HTR-8/SVneo (cell line): ENCODE results near the gene NKPD1.

ENCODE experiments used
- DNase-seq: peaks from one replicate; pipeline ENCODE4 v3.0.0; 2011; ENCODE audit warnings: low spot score, mixed read lengths; ENCODE audit not compliant: insufficient read length
- FAIRE-seq: peaks from 2 replicates; lab custom pipeline; 2011; peaks lifted over from hg19 to GRCh38; lab: Jason Lieb, UNC

Gene NKPD1

DNA sequence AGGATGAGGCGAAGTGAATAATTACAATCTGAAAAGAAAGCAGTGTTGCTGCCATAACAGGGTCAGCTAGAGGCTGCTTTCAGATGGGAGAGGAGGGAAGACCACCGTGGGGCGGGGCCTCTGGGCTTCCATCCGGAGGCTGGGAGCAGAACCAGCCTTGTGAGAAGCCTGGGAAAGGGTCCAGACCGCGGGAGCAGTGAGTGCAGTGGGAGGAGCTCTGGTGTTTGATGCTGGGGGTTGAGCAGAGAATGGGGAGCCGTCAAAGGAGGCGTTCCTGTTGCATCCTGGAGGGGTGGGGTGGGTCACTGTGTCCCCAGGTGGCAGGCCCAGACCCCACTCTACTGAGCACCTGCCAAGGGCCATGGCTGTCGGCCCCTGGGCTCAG is 18.1 kb downstream of the NKPD1 start:
- no peak for FAIRE-seq
- no peak for DNase-seq

- DNase-seq, result no peak
- no peak for FAIRE-seq
Measured at GRCh38 chr19:45142016-45142725, 18.6 kb downstream of the NKPD1 start.

DNA sequence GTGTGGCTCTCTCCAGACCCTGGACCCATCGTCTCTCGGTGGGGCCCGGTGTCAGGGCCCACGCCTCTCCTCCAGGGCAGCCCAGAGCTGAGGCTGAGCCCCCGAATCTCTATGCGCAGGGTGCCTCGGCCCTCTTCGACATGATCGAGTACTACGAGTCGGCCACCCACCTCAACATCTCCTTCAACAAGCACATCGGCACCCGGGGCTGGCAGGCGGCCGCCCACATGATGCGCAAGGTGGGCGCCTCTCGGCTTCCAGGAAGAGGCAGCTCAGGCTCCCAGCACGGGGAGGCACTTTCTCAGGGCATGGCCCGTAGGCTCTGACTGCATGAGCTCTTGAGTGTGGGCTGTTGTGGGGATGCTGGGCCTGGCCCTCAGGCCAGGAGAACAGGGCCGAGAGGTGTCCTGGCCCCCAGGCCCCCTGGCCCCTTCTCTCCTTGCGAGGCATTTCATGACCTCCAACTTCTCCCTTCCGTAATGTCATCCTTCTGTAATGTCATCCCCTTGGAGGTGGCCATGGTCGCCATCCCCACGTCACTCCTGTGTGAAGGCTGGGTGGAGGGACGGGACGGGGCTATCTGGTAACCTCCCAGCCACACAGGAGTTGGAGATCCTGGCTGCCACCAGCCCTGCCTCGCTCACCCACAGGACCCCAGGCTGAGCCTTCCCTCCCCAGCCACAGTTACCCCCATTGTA is 19.4 kb downstream of the NKPD1 start:
- no peak for DNase-seq
- no peak for FAIRE-seq

DNA sequence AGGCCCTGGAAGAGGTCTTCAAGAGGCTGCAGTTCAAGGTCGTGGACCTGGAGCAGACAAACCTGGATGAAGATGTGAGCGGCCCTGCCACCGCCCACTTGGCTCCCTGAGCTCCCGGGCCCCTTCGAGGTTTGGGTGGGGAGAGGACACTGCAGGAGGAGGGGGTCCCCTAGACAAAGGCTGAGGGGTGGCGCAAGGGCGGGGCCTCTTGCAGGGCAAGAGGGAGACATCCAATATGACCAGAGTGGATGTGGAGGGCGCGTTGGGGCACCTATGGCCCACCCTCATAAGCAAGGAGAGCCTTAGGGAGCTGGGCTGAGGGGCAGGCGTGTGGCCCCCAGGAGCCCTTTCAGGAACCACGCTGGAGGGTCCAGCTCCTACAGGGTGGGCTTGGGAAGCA is 20.2 kb downstream of the NKPD1 start:
- FAIRE-seq (no peak), DNase-seq (no peak)

- no peak for FAIRE-seq
Measured at GRCh38 chr19:45140144-45140503, 20.7 kb downstream of the NKPD1 start.

DNA sequence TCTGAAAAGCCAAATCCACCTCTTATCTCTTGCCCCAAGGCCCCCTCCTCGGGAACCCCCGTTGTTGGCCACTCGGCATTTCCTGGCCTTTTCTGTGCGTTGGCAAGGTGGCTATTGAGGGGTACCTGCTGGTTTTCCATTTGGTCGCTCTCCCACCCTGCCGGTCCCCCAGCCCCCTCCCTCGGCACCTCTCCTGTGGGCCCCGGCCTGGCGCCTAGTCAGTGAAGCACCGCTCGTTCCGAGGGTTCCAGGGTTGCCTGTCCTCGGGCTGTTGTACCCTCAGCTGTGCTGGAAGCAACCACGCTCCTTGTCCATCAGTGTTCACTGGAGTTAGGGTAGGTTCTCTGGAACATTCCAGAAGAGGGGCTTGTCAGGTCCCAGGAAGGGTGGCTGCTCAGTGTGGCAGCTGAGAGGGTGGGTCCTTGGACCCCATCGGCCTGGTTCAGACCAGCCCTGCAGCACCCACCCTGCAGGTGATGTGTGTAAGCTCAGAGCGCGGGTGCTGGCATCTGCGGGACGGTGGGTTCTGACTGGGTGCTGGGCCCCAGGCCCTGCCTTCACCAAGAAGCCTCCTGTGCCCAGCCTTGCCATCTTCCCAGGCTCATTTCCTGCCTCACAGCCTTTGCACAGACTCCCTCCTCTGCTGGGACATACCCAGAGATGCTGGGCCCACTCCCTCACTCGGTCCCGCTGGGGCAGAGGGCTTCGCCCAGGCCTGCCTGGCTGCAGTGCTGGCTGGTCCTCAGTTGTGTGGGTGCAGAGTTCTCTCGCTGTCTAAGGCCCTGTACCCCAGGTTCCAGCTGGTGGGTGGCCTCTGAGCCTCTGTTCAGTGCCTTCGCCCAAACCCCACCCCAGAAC is 21.3 kb downstream of the NKPD1 start:
- FAIRE-seq (no peak), DNase-seq (no peak)

More at GRCh38 chr19:45140144-45140503, 20.7 kb downstream of the NKPD1 start:
- no peak for DNase-seq

GRCh38 chr19:45138303-45138751 is 22.5 kb downstream of the NKPD1 start:
- FAIRE-seq, result no peak
- no peak for DNase-seq

DNA sequence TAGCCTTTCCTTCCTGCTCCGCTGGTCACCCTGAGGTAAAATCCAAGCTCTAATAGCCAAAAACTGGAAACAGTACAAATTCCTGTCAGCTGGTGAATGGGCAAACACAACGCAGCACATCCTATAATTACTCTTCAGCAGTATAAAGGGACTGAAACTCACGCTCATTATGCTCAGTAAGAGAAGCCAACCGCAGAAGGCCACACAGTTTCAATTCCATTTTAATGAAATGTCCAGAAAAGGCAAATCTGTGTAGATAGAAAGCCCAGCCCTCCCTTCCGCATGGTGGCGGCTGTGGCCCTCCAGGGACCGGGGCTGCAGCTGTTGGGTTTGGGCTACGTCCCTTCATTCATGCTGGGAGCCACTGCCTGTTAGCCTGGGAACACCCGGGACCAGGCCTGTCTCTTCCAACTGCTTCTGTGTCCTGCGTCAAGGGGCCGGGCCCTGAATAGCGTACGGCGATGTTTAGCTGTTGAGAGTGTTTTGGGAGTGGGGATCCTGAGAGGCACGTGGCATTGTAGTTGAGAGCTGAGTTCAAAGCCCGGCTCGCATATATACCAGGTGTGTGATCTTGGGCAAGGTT is 23.5 kb downstream of the NKPD1 start:
- DNase-seq (no peak), FAIRE-seq (no peak)

DNA sequence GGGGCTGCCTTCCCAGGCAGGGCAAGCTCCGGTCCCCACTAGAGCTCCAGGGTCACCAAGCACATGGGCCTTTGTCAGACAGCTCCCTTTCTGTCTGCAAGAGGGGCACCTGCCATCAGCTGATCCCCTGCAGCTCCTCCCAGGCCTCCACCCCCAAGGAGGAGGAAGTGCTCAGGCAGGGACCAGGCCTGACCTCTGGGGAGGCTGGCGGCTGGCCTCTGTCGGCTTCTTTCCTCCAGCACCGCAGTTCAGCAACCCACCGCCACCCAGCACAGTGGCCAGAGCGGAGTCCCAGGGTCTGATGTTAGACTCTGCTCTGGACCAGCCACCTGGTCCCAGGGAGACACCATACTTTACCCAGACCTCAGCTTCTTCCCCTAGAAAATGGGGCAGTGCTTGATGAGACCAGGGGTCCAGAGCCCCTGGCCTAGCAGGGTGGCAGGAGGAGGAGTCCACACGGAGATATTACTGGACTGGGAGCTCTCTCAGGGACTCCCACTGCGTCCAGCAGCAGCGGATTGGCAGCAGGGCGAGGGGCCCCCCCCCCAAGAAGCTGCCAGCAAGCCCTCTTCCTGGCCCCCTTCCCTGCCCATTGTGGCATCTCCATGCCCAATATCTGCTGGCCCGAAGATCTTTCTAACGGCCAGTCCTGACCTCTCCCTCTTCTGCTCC is 24.1 kb downstream of the NKPD1 start:
- DNase-seq (no peak), FAIRE-seq (no peak)

DNA sequence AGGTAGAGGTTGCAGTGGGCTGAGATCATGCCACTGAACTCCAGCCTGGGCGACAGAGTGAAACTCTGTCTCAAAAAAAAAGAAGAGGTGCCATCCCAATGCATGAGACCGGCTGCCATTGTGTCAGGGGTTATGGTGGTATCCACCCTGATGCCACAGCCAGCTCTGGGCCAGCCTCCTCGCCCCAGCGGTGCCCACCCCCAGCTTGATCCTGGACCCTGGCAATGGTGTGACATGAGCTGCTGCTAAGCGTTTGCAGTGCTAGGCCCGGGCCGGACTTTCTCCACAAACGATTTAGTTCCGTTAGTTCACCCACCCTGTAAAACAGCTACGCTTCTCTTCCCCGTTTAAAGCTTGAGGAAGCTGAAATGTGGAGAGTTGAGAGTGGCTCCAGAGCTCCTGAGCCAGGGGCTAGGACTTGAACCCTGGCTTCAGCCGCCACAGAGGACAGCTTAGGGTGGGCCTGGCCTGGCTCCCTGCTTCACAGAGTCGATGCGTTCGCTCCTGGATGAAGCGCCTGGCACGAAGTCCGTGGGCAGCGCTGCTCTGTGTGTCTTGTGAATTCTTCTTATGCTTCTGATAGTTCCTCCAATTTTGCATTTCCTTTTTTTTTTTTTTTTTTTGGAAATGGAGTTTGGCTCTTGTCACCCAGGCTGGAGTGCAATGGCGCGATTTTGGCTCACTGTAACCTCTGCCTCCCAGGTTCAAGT is 25.5 kb downstream of the NKPD1 start:
- FAIRE-seq (no peak), DNase-seq (no peak)

DNA sequence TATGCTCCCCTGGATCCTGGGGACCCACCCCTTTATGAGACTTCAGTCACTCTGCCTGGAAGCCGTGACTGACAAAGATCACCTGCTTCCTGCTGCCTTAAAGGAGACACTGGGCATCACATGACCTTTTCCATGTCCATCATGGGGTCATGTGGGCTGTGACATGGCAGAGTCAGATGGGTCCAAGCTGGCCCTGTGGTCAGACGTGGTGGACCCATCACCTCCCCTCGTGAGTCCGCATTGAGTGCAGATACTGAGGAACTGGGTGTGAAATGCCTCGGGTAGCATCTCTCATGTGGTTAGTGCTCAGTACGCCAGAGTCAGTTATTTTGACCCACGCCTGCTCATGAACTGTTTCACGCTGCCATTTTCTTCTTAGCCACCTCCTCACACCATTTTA is 27.1 kb downstream of the NKPD1 start:
- FAIRE-seq, result no peak
- DNase-seq, result no peak

- DNase-seq, result peak; percentile 26
- peak; percentile 69 for FAIRE-seq
Measured at GRCh38 chr19:45130888-45131615, 29.7 kb downstream of the NKPD1 start.

- no peak for DNase-seq
- FAIRE-seq, result no peak
Measured at GRCh38 chr19:45130236-45130635, 30.5 kb downstream of the NKPD1 start.

DNA sequence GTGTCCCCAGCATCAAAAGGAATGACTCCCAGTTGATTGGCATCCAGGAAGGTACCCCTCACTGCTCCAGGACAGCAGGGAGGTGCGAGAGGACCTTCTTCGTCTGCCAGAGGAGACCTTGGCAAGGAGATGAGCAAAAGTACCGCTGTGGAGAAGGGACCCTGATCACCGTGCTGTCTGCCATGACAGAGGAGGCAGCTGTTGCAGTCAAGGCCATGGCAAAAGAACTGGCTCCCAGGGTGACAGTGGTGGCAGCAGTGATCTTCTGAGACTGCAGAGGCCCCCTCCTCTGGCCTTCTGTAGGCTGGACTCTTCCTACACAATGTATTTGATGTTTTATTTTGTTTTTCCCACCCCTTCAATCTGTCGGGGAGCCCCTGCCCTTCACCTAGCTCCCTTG is 32.0 kb downstream of the NKPD1 start:
- FAIRE-seq, result no peak

DNA sequence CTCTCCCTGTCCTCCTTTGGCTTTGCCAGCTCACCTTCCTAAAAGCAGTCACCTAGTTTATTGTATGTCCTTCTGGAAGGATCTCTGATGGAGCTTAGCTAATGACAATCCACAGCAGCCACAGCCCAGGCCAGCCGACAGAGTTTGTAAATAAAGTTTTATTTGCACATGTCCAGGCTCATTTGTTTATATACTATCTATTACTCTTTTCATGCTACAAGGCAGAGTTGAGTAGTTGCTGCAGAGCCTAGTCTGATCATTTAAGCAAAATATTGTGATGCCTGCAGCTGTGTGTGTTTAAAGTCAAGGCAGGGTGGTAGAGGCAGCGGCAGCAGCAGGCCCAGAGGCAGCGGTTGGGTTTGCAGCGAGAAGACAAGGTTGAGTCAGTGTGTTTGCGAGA is 32.6 kb downstream of the NKPD1 start:
- DNase-seq (no peak), FAIRE-seq (no peak)

More for the DNA sequence above, 32.0 kb downstream of the NKPD1 start:
- DNase-seq, result no peak

DNA sequence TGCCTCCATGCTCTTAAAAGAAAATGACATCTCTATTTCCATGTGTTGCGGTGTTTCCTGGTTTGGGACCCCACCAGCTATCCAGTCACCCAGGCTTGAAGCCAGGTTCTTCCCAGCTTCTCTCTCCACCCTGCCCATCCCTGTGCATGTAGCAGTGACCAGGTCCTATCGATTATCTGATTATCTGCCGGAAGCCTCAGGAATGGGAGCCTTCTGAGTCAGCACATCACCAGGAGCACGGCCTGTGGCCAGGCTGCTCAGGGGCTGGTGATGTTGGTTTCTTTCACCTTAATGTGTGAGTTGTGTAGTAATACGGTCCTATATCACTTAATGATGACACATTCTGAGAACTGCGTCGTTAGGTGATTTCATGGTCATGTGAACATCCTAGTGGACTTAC is 34.1 kb downstream of the NKPD1 start:
- FAIRE-seq, result no peak

DNA sequence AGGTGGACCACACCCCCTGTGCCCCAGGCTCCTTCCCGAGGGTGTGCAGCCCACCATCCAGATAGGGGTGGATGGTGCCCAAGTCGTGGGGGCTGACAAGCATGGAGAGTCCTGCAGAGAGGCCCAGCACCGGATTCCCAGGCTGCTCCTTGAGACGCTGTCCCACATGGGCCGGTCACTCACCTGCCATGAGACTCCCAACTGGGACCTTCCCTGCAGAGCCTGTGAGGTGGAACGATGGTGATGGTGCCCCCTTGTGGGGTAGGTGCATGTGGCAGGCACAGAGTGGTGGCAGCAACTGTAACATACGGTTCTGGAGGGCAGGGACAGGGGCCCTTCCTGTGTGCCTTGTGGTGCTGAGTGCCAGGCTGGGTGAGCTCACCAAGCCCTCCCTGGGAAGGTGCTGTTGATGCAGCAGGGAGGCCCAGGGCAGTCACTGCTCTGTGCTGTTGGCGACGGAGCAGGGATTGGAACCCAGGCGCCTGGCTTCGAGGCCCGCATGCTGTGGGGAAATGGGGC is 34.7 kb downstream of the NKPD1 start:
- peak; percentile 56 for DNase-seq
- FAIRE-seq, result peak; percentile 82

More for the DNA sequence above, 34.1 kb downstream of the NKPD1 start:
- DNase-seq, result no peak

DNA sequence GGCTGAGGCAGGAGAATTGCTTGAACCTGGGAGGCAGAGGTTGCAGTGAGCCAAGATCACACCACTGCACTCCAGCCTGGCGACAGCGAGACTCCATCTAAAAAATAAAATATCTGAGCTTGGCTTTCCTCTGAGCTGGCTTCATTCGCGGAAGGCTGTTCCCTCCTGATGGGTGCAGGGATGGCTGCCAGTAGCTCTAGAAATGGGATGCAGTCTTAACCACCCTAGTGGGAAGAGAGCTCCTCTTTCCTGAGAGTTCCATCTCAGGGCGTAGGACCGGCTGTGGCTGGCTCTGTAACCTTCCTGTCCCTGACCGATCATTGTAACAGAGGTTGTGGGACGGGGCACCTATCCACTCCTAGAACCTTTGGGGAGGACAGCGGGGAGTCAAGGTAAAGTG is 35.4 kb downstream of the NKPD1 start:
- FAIRE-seq (no peak), DNase-seq (no peak)

- no peak for FAIRE-seq
- DNase-seq, result no peak
Measured at GRCh38 chr19:45124021-45124420, 36.8 kb downstream of the NKPD1 start.
